KBM-7 (cell line): ENCODE results near the gene FHIP1A.

Experiments used
- DNase-seq: peaks from one replicate; pipeline ENCODE4 v3.0.0-alpha.2; 2015
- in situ Hi-C: fragments of 300-500 bp; cut with MboI; formaldehyde crosslinking; loops from 2 replicates; pipeline ENCODE4 v1.14.3; 2020; ENCODE audit warnings: low sequenced_read_pairs, low pct_unique_long_range_greater_than_20kb, mixed read lengths

Gene FHIP1A

GRCh38 chr4:151443247-151443646 is 34.3 kb downstream of the FHIP1A start:
- in situ Hi-C loops, result no loop called here
- DNase-seq, result no peak

- no peak for DNase-seq
- in situ Hi-C loops, result no loop called here
Observed at GRCh38 chr4:151443752-151444151, 34.8 kb downstream of the FHIP1A start.

- in situ Hi-C loops, result no loop called here
- no peak for DNase-seq
Observed at GRCh38 chr4:151446208-151446607, 37.2 kb downstream of the FHIP1A start.

GRCh38 chr4:151454513-151454912 is 45.5 kb downstream of the FHIP1A start:
- in situ Hi-C loops, result no loop called here
- no peak for DNase-seq

- no peak for DNase-seq
- in situ Hi-C loops, result no loop called here
Observed at GRCh38 chr4:151455212-151455611, 46.2 kb downstream of the FHIP1A start.

GRCh38 chr4:151458148-151458547 is 49.2 kb downstream of the FHIP1A start:
- in situ Hi-C loops, result no loop called here
- no peak for DNase-seq
